HG03378 (cell line): Measurements from ENCODE around the gene LENG8.
"Not testable (repeated sequence)": the region's sequence is repeated elsewhere in the genome, so short reads cannot be mapped to it uniquely, and the experiment has no call there.

ENCODE experiments used
- ATAC-seq: cut with Tn5 transposase; IDR thresholded peaks from one replicate; pipeline ENCODE4 v1.9.1; 2021; ENCODE audit warnings: mild to moderate bottlenecking, moderate library complexity; ENCODE audit not compliant: unreplicated experiment

LENG8 gene

DNA sequence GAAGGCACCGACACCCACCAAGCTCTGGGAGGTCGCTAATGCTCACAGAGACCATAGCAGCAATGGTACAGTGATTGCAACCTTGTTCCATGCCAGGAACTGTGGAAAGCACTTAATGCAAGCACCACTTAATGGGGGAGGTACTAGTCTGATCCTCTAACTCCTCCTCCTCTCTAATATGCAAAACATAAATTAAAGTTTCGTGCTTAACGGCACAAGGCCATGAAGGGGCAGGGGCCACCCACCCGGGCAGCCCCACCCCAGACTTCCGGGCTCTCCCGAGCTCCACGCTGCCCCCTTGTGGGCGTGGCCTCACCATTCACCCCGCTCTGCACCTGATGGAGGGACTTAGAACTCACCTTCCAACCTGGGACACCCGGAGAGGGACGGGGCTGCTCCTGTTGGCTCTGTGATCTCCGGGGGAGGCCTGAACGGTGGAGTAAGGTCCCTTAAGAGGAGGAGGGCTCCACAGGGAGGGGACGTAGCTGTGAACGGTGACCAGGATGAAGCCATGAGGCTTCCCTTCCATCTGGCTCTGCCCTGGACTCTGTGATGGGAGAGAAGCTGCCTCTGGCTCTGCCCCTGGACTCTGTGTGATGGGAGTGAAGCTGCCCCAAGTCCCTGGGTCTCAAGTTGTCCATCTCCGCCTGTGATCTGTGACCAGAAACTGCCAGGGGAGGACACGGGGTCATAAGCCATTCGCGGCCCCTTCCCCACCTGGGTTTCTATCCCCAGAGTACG is 60.4 kb downstream of the LENG8 start:
- not testable (repeated sequence) for ATAC-seq
